EH (cell line): Measurements from ENCODE around the gene GAN.
"Not testable (repeated sequence)": the region's sequence is repeated elsewhere in the genome, so short reads cannot be mapped to it uniquely, and the experiment has no call there.

Experiments
- DNase-seq: peaks from one replicate; pipeline ENCODE4 v3.0.0-alpha.2; 2015; ENCODE audit warnings: low read depth

GAN gene

GRCh38 chr16:81307770-81308169 lies 7.0 kb upstream of the GAN start:
- DNase-seq = no peak

GRCh38 chr16:81310045-81310644 lies 4.6 kb upstream of the GAN start:
- no peak for DNase-seq

GRCh38 chr16:81311762-81312161 lies 3.0 kb upstream of the GAN start:
- DNase-seq = no peak

- DNase-seq = peak; percentile 80
Measured at GRCh38 chr16:81313701-81314602, 810 bp upstream of the GAN start.

GRCh38 chr16:81315271-81316175 lies 761 bp downstream of the GAN start:
- peak; percentile 70 for DNase-seq

- no peak for DNase-seq
Measured at GRCh38 chr16:81316176-81316496, 1.4 kb downstream of the GAN start.

- peak; percentile 19 for DNase-seq
Measured at GRCh38 chr16:81318711-81319110, 3.9 kb downstream of the GAN start.

GRCh38 chr16:81319221-81319912 lies 4.6 kb downstream of the GAN start:
- peak; percentile 81 for DNase-seq

- peak; percentile 4 for DNase-seq
Measured at GRCh38 chr16:81321039-81321438, 6.3 kb downstream of the GAN start.

GRCh38 chr16:81321536-81321935 lies 6.8 kb downstream of the GAN start:
- no peak for DNase-seq

- peak; percentile 63 for DNase-seq
Measured at GRCh38 chr16:81324808-81325207, 10.0 kb downstream of the GAN start.

GRCh38 chr16:81327011-81327410 lies 12.2 kb downstream of the GAN start:
- DNase-seq = no peak

- DNase-seq = no peak
Measured at GRCh38 chr16:81327447-81328196, 12.9 kb downstream of the GAN start.

- DNase-seq = no peak
Measured at GRCh38 chr16:81329947-81330346, 15.2 kb downstream of the GAN start.

GRCh38 chr16:81333356-81333755 lies 18.6 kb downstream of the GAN start:
- DNase-seq = no peak

GRCh38 chr16:81335669-81336068 lies 20.9 kb downstream of the GAN start:
- no peak for DNase-seq

GRCh38 chr16:81337097-81337496 lies 22.3 kb downstream of the GAN start:
- DNase-seq = no peak

- DNase-seq = not testable (repeated sequence)
Measured at GRCh38 chr16:81345172-81345571, 30.4 kb downstream of the GAN start.

- DNase-seq = no peak
Measured at GRCh38 chr16:81347425-81347824, 32.7 kb downstream of the GAN start.

GRCh38 chr16:81349608-81350305 lies 35.0 kb downstream of the GAN start:
- DNase-seq = peak; percentile 15

GRCh38 chr16:81350306-81350615 lies 35.5 kb downstream of the GAN start:
- DNase-seq = peak; percentile 15
